Neural progenitor cell (in vitro differentiated cells): ENCODE measurements around the gene CTSF.

ENCODE experiments used
- CTCF ChIP-seq: fragments of 200-600 bp; sonication (generic); IDR thresholded peaks from 2 replicates; pipeline ENCODE4 v1.5.1; 2017; ENCODE audit warnings: antibody characterized with exemption, mild to moderate bottlenecking
- EZH2 ChIP-seq: fragments of 200-600 bp; sonication (generic); IDR thresholded peaks from 2 replicates; pipeline ENCODE4 v1.6.1; 2017; ENCODE audit warnings: antibody characterized with exemption, mild to moderate bottlenecking, moderate library complexity

- TF ChIP-seq CTCF, result no peak
- TF ChIP-seq EZH2, result no peak
Observed at GRCh38 chr11:66617155-66617834, 48.9 kb upstream of the CTSF start.
